K562 (cell line): Measurements from ENCODE around the gene GORASP2. TPM values are rescaled to one million over a fixed set of nuclear protein-coding genes. Genes with fewer than 3 reads are reported as not detected.

Experiments
- EP400 ChIP-seq: fragments of 450-650 bp; IDR thresholded peaks from 2 replicates; pipeline ENCODE4 v1.6.1; 2017; ENCODE audit warnings: antibody characterized with exemption, mild to moderate bottlenecking, moderate library complexity
- JUNB ChIP-seq: fragments of 450-650 bp; formaldehyde crosslinking; conservative IDR thresholded peaks from 2 replicates; pipeline ENCODE4 v1.4.0; 2020; ENCODE audit warnings: mild to moderate bottlenecking
- LARP7 ChIP-seq: fragments of 450-650 bp; IDR thresholded peaks from 2 replicates; pipeline ENCODE4 v1.6.1; 2016
- NCOA2 ChIP-seq, 2 experiments: fragments of 450-650 bp; IDR thresholded peaks; 2 replicates each; pipeline ENCODE4 v1.6.1; 2018; ENCODE audit warnings: mild to moderate bottlenecking in 2 of 2, moderate library complexity in 1 of 2; ENCODE audit not compliant: partially characterized antibody in 2 of 2
- NR2F6 ChIP-seq: fragments of 450-650 bp; formaldehyde crosslinking; IDR thresholded peaks from 2 replicates; pipeline ENCODE4 v1.4.0; 2020; ENCODE audit warnings: mild to moderate bottlenecking
- SAFB2 ChIP-seq: fragments of 200-400 bp; formaldehyde crosslinking; IDR thresholded peaks from 2 replicates; pipeline ENCODE4 v1.6.1; 2018; ENCODE audit warnings: borderline replicate concordance, low read length, low read depth, moderate library complexity; ENCODE audit not compliant: severe bottlenecking
- SIX5 ChIP-seq, 2 experiments: IDR thresholded peaks; 2 replicates each; pipeline ENCODE4 v1.6.1; 2011; ENCODE audit warnings: low read length in 2 of 2, borderline replicate concordance in 1 of 2, low read depth in 1 of 2, mild to moderate bottlenecking in 1 of 2, moderate library complexity in 1 of 2; ENCODE audit not compliant: insufficient read depth in 1 of 2
- TFAM ChIP-seq: fragments of 250-450 bp; sonication (Bioruptor Pico); conservative IDR thresholded peaks from 2 replicates; pipeline ENCODE4 v1.5.0; 2021; ENCODE audit warnings: mild to moderate bottlenecking, moderate library complexity
- ZBTB7A ChIP-seq: IDR thresholded peaks from 2 replicates; pipeline ENCODE4 v1.6.1; 2011; ENCODE audit warnings: low read depth, mild to moderate bottlenecking, low read length, moderate library complexity, borderline replicate concordance; ENCODE audit not compliant: control insufficient read depth
- ZNF175 ChIP-seq: fragments of 200-800 bp; sonication (Bioruptor generic); IDR thresholded peaks from 2 replicates; pipeline ENCODE4 v1.6.1; 2016; ENCODE audit warnings: low read depth, mild to moderate bottlenecking, missing genetic modification characterization, missing compliant biosample characterization
- ZNF316 ChIP-seq: fragments of 450-650 bp; IDR thresholded peaks from 2 replicates; pipeline ENCODE4 v1.6.1; 2016
- ZNF347 ChIP-seq: fragments of 450-650 bp; formaldehyde crosslinking; IDR thresholded peaks from 2 replicates; pipeline ENCODE4 v1.4.0; 2020; ENCODE audit warnings: low read depth, mild to moderate bottlenecking, moderate library complexity
- ZNF436 ChIP-seq: fragments of 250-450, 450-650 bp; sonication (Bioruptor Pico); formaldehyde crosslinking; IDR thresholded peaks from 2 replicates; pipeline ENCODE4 v1.7.0; 2020; ENCODE audit warnings: mild to moderate bottlenecking
- polyA plus RNA-seq, 8 experiments: library from polyadenylated mRNA; depleted of rRNA in 4 of 8; stranded (reverse) in 5 of 8; unstranded in 3 of 8; fragments of >200 nt; fragmentation: Nextera tagmentation in 2 of 8; fragmentation: Illumina TruSeq in 1 of 8; extraction: Ambion mirVana in 2 of 8; extraction: Trizol in 1 of 8; gene quantifications; 2 replicates each; pipeline versions ENCODE4 v1.2.1 to v1.2.3, GENCODE V29; 2011 to 2014; ENCODE audit warnings: inconsistent platforms in 1 of 8, missing spikeins in 1 of 8
- total RNA-seq, 7 experiments: library from RNA; depleted of rRNA in 6 of 7; stranded (reverse); fragments of >200 nt in 6 of 7; fragmentation: Illumina TruSeq in 2 of 7; extraction: Trizol in 2 of 7; gene quantifications; 2 replicates each; pipeline versions ENCODE4 v1.2.1 to v1.2.3, GENCODE V29; 2011 to 2021; ENCODE audit warnings: low replicate concordance in 1 of 7
- TF ChIP-seq, protein P1 (sequence below): IDR thresholded peaks from 2 replicates; pipeline ENCODE4 v1.6.1; 2011; ENCODE audit warnings: borderline replicate concordance, low read depth, mild to moderate bottlenecking, moderate library complexity, low read length; ENCODE audit not compliant: insufficient read depth, poor library complexity, severe bottlenecking
- TF ChIP-seq, protein P2 (sequence below), 2 experiments: fragments of 450-650 bp in 1 of 2; sonication (generic) in 1 of 2; formaldehyde crosslinking; conservative IDR thresholded peaks; 2 replicates each; pipeline versions ENCODE4 v1.4.0 to v1.8.1; 2020 to 2022; ENCODE audit warnings: mild to moderate bottlenecking in 1 of 2, missing genetic modification reagents in 1 of 2
- TF ChIP-seq, protein P3 (sequence below): fragments of 450-650 bp; IDR thresholded peaks from 2 replicates; pipeline ENCODE4 v1.6.1; 2016; ENCODE audit warnings: borderline replicate concordance
- TF ChIP-seq, protein P4 (sequence below): IDR thresholded peaks from 2 replicates; pipeline ENCODE4 v1.6.1; 2011; ENCODE audit not compliant: insufficient read length; ENCODE audit errors: extremely low read depth
- TF ChIP-seq, protein P5 (sequence below): sonication (generic); formaldehyde crosslinking; IDR thresholded peaks from 2 replicates; pipeline ENCODE4 v1.8.0; 2022; ENCODE audit warnings: missing genetic modification reagents, mild to moderate bottlenecking, borderline replicate concordance

The GORASP2 gene
- total and polyA plus RNA-seq, 9 of the 15 experiments (the other 6 are each of a cell fraction or from before 2014, with no cell fraction given) = 27.4 to 180 (median 59.6) TPM

DNA sequence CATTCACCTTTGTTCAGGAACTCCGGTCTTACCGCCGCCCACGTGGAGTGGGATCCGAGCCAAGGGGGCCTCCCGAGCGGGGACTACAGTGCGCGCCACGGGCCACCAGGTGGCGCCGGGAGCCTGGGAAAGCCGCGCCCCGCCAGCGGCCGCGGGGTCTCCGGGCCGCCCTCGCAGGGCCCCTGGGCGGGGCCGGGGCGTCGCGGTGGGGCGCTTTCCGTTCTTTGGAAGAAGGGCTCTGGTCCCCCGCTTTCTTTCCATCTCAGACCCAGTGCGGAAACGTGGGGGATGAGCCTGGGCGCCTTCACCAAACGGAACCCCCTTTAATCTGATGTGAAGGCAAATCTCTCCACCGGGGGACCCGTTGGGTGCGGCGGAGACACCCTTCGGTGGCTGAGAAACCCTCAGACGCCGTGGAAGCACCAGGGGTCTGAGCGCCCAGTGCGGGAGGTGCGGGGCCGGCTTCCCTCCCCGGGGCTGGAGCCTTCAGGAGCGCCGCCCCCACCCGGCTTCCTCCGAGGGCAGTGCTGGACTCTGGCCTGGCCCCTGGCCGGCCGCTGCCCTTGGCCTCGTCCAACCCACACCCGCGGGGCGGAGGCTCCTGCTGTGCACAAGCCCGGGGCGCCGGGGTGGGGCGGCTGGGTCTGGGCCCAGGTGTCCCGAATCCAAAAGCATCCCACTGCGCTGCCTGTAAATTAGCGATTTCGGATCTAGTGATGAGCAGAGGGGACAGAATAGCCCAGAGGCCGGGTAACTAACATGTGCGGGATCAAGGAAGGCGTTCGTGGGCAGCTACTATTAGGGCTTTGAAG is 44.6 kb downstream of the GORASP2 start (continued):
- TF ChIP-seq ZNF436 (CRISPR knock-in tag) (no peak), NR2F6 (CRISPR knock-in tag) (no peak), ZNF316 (no peak), ZBTB7A (peak; percentile 88), SAFB2 (no peak), TFAM (CRISPR knock-in tag) (no peak), NCOA2 (IDR thresholded peaks at IDR 0.05; ENCODE audit: partially characterized antibody in 2 of 2) (no peak), LARP7 (no peak), JUNB (CRISPR knock-in tag) (no peak), SIX5 (IDR thresholded peaks at IDR 0.05; ENCODE audit: borderline replicate concordance in 1 of 2, insufficient read depth in 1 of 2, low read depth in 1 of 2, low read length in 2 of 2) (no peak), ZNF175 (CRISPR knock-in tag) (no peak), EP400 (peak; percentile 83), ZNF347 (CRISPR knock-in tag) (no peak)
- TF ChIP-seq, protein P1, sequence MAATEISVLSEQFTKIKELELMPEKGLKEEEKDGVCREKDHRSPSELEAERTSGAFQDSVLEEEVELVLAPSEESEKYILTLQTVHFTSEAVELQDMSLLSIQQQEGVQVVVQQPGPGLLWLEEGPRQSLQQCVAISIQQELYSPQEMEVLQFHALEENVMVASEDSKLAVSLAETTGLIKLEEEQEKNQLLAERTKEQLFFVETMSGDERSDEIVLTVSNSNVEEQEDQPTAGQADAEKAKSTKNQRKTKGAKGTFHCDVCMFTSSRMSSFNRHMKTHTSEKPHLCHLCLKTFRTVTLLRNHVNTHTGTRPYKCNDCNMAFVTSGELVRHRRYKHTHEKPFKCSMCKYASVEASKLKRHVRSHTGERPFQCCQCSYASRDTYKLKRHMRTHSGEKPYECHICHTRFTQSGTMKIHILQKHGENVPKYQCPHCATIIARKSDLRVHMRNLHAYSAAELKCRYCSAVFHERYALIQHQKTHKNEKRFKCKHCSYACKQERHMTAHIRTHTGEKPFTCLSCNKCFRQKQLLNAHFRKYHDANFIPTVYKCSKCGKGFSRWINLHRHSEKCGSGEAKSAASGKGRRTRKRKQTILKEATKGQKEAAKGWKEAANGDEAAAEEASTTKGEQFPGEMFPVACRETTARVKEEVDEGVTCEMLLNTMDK = peak; percentile 87
- TF ChIP-seq, protein P2, sequence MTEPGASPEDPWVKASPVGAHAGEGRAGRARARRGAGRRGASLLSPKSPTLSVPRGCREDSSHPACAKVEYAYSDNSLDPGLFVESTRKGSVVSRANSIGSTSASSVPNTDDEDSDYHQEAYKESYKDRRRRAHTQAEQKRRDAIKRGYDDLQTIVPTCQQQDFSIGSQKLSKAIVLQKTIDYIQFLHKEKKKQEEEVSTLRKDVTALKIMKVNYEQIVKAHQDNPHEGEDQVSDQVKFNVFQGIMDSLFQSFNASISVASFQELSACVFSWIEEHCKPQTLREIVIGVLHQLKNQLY (CRISPR knock-in tag; conservative IDR thresholded peaks at IDR 0.05) = no peak
- TF ChIP-seq, protein P3, sequence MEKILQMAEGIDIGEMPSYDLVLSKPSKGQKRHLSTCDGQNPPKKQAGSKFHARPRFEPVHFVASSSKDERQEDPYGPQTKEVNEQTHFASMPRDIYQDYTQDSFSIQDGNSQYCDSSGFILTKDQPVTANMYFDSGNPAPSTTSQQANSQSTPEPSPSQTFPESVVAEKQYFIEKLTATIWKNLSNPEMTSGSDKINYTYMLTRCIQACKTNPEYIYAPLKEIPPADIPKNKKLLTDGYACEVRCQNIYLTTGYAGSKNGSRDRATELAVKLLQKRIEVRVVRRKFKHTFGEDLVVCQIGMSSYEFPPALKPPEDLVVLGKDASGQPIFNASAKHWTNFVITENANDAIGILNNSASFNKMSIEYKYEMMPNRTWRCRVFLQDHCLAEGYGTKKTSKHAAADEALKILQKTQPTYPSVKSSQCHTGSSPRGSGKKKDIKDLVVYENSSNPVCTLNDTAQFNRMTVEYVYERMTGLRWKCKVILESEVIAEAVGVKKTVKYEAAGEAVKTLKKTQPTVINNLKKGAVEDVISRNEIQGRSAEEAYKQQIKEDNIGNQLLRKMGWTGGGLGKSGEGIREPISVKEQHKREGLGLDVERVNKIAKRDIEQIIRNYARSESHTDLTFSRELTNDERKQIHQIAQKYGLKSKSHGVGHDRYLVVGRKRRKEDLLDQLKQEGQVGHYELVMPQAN = 0 out of 2 replicates have a peak, but pooled peaks have one; percentile 53
- TF ChIP-seq, protein P4, sequence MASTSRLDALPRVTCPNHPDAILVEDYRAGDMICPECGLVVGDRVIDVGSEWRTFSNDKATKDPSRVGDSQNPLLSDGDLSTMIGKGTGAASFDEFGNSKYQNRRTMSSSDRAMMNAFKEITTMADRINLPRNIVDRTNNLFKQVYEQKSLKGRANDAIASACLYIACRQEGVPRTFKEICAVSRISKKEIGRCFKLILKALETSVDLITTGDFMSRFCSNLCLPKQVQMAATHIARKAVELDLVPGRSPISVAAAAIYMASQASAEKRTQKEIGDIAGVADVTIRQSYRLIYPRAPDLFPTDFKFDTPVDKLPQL = no peak
- TF ChIP-seq, protein P5, sequence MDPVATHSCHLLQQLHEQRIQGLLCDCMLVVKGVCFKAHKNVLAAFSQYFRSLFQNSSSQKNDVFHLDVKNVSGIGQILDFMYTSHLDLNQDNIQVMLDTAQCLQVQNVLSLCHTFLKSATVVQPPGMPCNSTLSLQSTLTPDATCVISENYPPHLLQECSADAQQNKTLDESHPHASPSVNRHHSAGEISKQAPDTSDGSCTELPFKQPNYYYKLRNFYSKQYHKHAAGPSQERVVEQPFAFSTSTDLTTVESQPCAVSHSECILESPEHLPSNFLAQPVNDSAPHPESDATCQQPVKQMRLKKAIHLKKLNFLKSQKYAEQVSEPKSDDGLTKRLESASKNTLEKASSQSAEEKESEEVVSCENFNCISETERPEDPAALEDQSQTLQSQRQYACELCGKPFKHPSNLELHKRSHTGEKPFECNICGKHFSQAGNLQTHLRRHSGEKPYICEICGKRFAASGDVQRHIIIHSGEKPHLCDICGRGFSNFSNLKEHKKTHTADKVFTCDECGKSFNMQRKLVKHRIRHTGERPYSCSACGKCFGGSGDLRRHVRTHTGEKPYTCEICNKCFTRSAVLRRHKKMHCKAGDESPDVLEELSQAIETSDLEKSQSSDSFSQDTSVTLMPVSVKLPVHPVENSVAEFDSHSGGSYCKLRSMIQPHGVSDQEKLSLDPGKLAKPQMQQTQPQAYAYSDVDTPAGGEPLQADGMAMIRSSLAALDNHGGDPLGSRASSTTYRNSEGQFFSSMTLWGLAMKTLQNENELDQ = no peak
